HG03066 (cell line): ENCODE results near the gene CUX1.
"Not testable (repeated sequence)": the region's sequence is repeated elsewhere in the genome, so short reads cannot be mapped to it uniquely, and the experiment has no call there.

ENCODE experiments used
- ATAC-seq: cut with Tn5 transposase; IDR thresholded peaks from one replicate; pipeline ENCODE4 v1.9.1; 2021; ENCODE audit warnings: low read depth; ENCODE audit not compliant: unreplicated experiment

The CUX1 gene

DNA sequence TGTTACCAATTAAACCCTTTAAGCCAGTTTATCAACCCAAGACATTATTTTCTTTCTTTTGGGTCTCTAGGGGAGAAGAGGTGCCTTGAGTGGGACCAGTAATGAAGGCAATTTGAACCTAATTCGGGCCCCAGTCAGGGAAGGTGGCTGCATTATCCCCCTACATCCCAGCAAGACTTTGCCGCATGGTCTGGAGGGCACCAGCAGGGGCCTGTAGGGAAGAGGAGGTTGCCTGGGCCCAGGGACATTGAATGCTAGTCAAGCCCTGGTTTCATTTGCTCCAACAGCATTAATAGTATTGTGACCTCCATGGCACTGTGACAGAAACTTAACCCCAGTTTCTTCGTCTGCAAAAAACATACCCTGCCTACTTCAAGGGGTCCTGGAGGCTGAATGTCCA lies 108.8 kb downstream of the CUX1 start:
- no peak for ATAC-seq

DNA sequence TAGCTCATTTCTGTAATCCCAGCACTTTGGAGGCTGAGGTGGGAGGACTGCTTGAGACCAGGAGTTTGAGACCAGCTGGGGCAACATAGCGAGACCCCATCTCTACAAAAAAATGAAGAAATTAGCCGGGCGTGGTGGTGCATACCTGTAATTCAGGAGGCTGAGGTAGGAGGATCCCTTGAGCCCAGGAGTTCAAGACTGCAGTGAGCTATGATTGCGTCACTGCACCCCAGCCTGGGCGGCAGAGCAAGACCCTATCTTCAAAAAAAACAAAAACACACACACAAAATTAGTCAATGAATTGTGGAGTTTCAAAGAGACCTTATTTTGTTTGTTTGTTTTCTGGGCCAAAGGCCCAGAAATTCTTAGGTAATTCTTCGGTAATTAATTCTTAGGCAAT lies 110.0 kb downstream of the CUX1 start:
- ATAC-seq, result no peak

DNA sequence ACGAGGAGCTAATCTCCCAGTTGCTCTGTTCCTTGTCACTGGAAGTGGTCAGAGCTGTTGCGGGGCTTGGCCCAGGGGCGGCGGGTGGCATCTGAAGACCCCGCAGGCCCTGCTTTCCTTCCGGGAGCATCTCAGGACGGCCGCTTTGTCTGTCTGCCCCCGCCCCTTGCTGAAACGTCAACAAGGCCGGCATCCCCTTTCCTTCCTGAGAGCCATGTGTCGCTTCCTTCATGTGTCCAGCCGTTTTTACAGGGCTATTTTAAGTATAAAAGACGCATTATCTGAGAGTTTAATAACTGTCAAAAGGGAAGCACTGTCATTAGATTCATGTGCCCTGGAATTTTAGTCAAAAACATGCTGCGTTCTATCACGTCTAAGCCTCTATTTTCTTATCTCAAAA lies 110.4 kb downstream of the CUX1 start:
- no peak for ATAC-seq

DNA sequence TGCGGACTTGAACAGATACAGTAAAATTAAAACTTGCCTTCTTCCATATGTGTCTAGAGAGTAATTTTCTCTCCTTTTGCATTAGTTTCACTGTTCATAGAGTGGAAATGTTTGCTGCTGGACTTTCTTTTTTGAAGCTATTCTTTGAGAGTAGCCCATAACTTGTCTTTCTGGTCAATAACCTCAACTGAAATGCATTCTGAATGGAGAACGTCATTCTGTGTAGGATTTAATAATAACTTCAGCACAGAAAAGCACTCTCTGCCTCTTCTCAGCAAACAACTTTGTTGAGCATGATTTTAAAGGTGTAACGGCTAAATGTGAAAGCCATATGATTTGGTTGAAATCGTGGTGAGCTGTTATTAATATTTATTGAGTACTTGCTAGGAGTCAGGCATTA lies 111.8 kb downstream of the CUX1 start:
- ATAC-seq, result no peak

DNA sequence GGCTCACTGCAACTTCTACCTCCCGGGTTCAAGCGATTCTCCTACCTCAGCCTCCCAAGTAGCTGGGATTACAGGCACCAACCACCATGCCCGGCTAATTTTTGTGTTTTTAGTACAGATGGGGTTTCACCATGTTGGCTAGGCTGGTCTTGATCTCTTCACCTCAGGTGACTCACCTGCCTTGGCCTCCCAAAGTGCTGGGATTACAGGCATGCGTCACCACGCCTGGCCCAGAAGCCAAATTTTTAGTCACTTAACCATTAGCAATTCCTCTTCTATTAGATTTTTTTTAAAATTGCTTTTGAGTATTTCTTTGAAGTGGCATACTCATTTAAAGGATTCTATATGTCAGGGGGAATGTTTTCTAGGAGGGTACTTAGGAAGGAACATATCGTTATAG lies 112.5 kb downstream of the CUX1 start:
- ATAC-seq, result not testable (repeated sequence)

DNA sequence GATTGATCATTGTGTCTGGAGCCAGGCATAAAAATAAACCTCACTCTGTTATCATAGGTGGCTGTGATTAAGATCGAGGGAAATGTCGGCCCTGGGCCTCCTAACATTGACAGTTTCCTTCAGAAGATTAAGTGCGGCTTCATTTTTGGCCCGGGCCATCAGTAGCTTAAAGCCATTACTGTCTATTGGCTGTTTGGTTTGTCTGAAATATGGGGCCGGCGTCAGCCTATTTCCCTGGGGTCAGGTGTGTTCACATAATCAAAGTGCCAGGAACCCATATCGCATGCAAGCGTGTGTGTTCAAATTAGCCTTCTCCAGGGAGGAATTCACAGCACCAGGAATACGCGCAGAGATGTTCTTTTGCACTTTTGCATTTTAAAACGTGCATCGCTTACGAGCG lies 114.7 kb downstream of the CUX1 start:
- no peak for ATAC-seq

DNA sequence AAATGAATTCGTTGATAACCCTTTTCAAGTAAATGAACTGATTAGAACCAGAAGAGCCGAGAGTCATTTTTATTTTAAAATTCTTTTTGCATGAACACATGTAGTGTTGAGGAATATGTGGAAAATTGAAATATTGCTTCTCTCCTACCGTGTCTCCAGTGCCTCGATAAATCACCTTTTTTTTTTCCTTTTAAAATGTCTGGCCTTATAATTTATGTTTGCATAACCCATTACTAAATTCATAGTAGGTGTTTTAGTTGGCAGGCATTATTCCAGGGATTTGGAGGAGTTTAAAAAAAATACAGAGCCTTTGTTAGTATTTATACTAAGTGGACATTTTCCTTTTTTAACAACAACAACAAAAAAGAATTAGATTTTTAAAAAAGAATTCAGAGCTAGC lies 115.6 kb downstream of the CUX1 start:
- ATAC-seq, result no peak

DNA sequence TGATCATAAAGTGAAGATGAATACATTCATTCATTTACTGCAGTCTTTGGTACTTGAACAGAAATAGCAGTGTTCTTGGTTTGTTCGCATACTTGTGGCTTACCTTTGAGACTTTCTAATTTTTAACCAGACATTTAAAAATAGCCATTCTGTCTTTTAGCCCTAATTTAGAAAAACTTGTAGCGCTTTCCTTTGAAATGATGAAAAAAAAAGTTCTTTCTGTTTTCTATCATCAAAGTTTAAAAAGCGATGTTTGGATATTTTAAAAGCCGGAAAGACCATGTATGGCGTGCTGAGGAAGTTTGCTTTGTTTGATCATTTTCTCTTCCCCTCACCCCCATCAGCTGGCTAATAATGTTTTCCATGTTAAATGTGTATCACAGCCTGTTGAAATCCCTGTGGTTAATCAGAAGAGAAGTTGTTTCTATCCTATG lies 116.3 kb downstream of the CUX1 start:
- ATAC-seq, result peak; percentile 70

DNA sequence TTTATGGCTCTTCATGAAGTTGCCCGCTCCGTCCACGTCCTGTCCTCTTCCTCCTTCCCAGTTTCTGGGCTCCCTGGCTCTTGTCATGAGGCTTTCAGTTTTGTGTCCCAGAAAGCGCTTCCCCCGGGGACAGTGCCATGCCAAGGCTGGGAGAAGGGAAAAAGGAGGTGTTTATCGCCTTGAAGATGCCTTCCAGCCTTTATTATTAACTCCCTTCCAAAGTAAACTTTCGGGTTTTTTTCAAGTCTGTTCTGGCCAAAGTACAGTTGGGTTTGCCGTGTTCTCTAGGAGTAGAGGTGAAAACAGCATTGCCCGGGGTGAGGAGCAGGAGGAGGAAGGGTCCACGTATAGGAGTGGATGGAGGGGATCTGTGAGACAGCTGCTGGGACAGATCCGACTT lies 117.2 kb downstream of the CUX1 start:
- no peak for ATAC-seq

DNA sequence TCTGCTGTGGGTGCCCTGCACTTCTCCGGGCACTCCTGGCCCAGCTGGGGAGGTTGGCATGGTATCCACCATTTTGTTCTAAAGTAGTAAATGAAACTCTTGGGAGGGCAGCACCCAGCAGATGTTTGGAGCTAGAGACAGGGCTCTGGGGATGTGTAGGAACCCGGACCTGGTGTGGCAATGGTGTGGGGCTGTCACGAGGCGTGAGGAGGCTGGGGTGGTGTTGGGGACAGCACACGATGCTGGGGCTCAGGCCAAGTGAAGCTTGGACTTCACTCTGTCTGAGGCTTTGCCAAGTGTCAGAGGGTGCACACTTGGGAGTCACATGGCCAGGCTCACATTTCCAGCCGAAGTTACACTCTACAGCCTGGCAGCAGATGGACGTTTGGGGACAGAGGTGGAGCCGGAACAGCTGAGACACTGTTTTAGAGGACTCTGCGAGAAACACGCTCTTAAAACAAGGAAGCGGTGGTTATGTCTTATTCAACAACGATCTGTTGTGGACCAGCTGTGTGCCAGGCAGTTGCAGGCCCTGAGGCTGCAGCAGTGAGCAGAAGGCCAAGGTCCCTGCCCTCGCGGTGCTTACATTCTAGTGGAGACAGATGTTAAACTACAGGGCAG lies 118.2 kb downstream of the CUX1 start:
- no peak for ATAC-seq

DNA sequence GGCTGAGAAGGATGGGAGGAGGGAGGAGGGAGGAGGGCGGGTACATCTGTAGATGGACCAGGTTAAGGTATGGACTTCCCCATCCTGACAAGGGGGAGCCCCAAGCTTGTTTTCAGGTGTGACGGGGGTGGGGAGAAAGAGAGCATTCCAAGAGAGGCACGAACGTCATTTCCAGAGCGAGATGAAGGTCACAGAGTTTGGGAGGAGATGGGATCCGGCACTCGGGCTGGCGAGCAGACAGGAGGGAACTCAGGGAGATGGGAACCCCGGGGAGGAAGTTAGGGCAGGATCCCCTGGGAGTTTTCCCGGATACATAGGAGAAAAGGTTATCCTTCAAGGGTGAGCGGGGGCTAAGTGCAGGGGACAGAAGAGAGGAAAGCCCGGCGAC lies 118.8 kb downstream of the CUX1 start:
- no peak for ATAC-seq

DNA sequence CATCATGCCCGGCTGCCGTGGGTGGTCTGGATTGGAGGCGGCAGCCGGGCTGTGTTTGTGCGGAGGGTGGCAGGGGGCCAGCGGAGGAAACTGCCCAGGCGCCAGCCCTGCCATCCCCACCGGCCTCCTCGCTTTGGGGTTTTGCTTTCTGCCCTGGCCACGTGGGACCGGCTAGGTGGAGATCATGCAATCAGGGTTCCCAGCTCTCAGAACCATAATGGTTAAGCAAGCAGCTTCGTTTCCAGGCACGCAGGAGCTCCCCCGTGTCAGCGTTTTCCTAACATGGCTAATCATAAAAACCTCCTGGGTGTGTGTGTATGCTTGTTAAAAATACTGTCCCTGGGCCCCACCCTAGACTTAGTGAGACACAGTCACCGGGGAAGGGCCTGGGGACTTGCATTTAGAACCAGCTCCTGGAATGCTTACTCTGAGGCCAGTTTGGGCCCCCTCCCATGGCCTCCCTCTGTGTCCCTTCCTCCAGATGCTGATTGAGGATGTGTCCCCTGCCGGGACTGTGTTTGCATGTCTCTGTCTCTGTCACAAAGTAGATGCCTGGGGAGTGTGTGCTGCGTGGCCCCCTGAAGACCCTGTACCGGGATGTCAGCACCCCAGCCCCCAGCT lies 119.3 kb downstream of the CUX1 start:
- ATAC-seq, result no peak

DNA sequence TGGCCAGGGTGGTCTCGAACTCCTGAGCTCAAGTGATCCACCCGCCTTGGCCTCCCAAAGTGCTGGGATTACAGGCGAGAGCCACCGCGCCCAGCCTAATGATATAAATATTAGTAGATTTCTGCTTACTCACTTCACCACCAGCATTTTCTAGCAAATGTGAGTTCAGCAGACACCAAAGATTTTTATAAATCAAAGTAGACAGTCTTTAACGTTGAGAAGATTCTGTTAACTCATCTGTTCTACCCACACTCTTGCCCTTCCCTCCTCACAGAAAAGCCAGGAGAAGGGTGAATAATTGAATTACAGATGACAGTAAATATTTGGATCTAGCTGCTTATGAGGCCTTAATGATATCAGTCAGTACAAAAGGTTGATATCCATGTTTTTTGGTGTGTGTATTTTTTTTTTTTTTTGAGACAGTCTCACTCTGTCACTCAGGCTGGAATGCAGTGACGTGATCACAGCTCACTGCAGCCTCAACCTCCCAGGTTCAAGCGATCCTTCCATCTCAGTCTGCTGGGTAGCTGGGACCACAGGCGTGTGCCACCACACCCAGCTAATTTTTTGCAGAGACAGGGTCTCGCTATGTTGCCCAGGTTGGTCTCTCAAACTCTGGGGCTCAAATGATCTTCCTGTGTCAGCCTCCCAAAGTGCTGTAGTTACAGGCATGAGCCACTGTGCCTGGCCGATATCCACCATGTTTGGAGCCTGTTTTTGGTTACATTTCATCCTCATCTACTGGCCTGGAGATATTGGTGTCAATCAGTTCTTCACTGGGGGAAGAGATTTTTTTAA lies 120.5 kb downstream of the CUX1 start:
- no peak for ATAC-seq

DNA sequence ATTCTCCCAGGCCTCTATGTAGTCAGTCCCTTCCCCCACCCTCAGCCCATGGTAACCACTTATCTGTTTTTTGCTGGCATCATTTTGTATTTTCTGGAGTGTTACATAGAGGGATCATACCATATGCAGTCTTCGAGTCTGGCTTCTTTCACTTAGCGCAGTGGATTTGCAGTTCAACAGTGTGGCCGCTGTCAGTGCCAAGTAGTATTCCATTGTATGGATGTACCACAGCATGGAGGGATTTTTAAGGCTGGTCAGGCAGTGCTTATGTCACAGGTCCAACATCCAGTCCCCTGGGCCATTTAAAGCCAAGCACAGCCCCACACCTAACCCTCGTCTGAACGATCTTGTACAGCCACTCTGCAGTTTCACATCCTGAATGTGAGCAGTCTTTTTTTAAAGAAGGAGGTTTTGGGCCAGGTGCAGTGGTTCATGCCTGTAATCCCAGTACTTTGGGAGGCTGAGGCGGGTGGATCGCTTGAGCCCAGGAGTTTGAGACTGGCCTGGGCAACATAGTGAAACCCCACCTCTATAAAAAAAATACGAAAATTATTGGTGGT lies 121.8 kb downstream of the CUX1 start:
- no peak for ATAC-seq

DNA sequence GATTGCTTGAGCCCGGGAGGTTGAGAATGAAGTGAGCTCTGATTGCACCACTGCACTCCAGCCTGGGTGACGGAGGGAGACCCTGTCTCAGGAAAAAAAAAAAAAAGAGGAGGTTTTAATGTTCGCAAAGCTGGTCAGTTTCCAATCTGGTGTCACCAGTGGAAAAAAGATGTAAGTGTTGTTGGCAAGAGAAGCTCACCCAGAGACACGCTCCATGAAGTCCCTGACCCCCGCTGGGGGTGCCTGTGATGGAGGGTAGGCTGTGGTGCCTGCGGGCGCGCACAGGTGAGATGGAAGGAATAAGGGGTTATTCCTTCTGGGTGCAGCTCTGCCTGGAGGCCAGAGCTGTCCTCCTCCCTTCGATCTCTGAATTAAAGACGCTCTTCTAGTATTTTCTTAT lies 122.7 kb downstream of the CUX1 start:
- no peak for ATAC-seq

DNA sequence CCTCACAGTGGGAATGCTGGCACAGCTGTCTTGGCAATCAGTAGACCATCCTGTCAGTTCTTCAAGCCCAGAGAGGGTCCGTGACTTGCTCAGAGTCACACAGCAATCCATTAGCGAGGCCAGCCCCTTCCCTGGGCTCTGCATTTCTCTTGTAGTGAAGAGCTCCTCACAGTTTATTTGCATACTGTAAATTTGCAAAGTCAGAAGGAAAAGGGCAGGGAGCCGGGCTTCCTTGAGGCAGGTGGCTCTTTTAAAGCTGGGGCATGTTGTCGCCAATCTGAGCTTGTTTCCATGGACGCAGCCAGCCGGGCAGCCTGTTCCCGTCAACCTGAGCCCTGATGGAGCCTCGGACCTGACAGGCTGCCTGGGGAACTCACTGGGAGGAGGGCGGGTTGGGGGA lies 123.4 kb downstream of the CUX1 start:
- ATAC-seq, result no peak

DNA sequence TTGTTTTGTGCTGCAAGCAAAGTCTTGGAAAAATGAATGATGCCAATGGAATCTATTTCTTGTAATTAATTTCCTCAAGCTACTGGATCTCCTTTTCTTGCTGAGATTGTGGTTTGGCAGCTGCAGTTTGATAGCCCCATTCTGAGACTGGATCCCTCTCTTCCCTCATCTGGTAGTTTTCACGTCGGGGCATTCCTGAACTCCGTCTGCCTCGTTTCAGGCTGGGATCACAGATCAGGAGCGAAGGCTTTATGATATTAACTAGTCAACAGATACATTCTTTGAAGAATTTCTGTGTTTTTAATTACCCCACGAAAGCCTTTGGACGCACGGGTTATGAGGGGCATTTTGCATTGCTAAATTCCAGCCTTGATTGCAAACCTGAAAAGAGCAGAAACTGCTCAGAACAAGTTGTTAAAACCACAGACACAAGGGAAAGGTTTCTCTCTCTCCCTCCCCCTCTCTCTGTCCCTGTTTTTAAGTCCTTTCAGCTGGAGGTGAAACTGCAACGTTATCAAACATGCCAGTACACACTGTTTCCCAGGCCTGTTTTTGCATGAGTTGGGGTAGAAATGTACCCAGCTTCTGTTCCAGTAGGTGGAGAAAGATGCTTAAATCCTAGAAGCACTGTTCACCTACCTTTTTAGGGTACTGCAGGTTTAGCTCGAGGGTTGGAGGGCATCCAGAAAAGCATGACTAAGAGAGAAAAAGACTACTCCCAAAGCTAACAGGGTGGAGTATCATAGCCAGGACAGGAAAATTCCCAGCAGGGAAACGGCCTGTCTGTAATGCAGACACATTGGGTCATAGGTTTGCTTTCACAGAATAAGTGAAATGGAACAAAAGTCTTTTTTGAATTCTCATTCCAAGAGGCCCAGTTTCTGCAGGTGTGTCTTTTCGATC lies 124.3 kb downstream of the CUX1 start:
- ATAC-seq, result no peak

DNA sequence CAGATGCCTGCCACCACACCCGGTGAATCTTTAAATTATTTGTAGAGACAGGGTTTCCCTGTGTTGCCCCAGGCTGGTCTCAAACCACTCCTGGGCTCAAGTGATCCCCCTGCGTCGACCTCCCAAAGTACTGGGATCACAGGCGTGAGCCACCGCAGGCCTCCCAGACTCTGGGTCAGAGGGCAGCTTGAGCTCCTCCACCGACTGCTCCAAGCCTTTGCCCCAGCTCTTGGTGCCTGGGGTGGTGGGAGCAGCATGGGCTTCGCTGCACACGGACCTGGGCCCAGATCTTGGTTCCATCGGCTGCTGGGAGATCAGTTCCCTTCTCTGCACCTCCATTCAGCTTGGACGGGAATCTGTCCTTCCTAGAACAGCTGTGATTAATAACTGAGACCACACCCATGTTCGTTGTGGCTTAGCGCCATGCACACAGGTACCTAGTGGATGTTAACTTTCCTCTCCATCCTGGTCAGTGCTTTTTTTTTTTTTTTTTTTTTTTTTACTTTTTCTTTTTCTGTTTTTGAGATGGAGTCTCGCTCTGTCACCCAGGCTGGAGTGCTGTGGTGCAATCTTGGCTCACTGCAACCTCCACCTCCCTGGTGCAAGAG lies 125.3 kb downstream of the CUX1 start:
- no peak for ATAC-seq

DNA sequence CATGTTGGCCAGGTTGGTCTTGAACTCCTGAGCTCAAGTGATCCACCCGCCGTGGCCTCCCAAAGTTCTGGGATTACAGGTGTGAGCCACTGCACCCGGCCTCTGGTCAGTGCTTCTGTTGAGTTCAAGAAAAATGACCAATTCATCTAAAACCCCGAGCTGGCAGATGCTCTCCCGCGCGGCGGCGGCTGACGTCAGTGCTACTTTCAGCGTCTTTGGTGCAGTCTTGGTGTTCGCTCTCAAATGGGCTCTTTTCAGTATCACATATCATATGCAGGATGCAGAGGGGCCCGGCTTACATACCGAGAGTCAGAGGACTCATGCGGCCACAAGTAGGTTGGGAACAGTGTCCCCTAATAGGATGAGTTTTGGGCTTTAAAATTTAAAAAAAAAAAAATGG lies 125.9 kb downstream of the CUX1 start:
- ATAC-seq, result no peak

DNA sequence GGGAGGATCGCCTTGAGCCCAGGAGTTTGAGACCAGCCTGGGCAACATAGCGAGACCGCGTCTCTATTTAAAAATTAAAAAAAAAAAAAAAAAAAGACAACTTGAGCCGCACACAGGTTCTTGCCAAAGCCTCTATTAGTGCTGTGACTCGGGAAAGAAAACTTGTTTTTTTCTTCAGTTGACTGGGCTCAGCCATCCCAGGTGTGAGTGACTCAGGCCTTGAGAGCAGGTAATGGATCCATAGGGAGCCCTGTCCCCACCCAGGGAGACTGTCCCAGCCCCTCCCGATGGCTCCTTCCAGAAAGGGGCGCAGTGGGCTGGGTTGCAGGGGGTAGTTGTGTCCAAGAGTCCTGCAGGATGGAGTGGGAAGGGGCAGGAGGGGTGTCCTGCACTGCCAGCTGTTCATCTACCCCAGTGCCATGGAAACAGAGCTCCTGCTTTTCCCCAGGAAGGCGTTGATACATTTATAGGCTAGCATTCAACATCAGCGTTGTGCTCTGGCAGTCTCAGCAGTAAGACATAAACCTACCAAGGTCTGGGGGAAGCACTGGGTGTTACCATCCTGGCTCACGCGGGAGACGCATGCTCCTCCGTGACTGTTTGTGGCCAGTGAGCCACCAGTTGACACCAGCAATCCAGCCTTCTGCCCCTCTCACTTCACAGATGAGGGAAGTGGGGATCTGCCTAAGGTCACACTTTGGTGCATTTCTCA lies 126.6 kb downstream of the CUX1 start:
- ATAC-seq, result no peak
